DOHH2 (cell line): ENCODE results near the gene POLD3.

Experiments
- H3F3A ChIP-seq: fragments of 200-600 bp; sonication (generic), shearing (Covaris generic); 2 replicates; pipeline ENCODE4 v1.6.0; 2016; ENCODE audit warnings: antibody characterized with exemption, mild to moderate bottlenecking; ENCODE audit not compliant: control insufficient read depth, insufficient read depth
- H3K27ac ChIP-seq: fragments of 200-600 bp; sonication (generic); 2 replicates; pipeline ENCODE4 v1.5.1; 2014; ENCODE audit warnings: low read depth, mild to moderate bottlenecking, low read length, moderate library complexity
- H3K27me3 ChIP-seq: fragments of 200-600 bp; sonication (generic); 2 replicates; pipeline ENCODE4 v1.6.1; 2014; ENCODE audit warnings: mild to moderate bottlenecking, low read length, mixed read lengths; ENCODE audit not compliant: control insufficient read depth
- H3K36me3 ChIP-seq: fragments of 200-600 bp; sonication (generic); 2 replicates; pipeline ENCODE4 v1.6.1; 2014; ENCODE audit warnings: mild to moderate bottlenecking, low read length, moderate library complexity, mixed read lengths; ENCODE audit not compliant: control insufficient read depth
- H3K4me1 ChIP-seq: fragments of 200-600 bp; sonication (generic); 2 replicates; pipeline ENCODE4 v1.6.1; 2014; ENCODE audit warnings: mild to moderate bottlenecking, low read length, mixed read lengths; ENCODE audit not compliant: control insufficient read depth
- H3K4me2 ChIP-seq: fragments of 200-600 bp; sonication (generic); 2 replicates; pipeline ENCODE4 v1.6.0; 2014; ENCODE audit warnings: mild to moderate bottlenecking, low read length, moderate library complexity
- H3K4me3 ChIP-seq: fragments of 200-600 bp; sonication (generic); 2 replicates; pipeline ENCODE4 v1.5.1; 2014; ENCODE audit warnings: mild to moderate bottlenecking, low read length, mixed read lengths
- H3K79me2 ChIP-seq: fragments of 200-600 bp; sonication (generic); 2 replicates; pipeline ENCODE4 v1.6.1; 2014; ENCODE audit warnings: mild to moderate bottlenecking, low read length, mixed read lengths; ENCODE audit not compliant: control insufficient read depth
- H3K9me2 ChIP-seq: fragments of 200-600 bp; sonication (generic); replicated peaks from 2 replicates; pipeline ENCODE4 v1.6.1; 2014; ENCODE audit warnings: mild to moderate bottlenecking, low read length, mixed read lengths; ENCODE audit not compliant: control insufficient read depth
- H3K9me3 ChIP-seq: fragments of 200-600 bp; sonication (generic); 2 replicates; pipeline ENCODE4 v1.6.1; 2014; ENCODE audit warnings: antibody characterized with exemption, low read length, mixed read lengths; ENCODE audit not compliant: control insufficient read depth, insufficient read depth
- H4K20me1 ChIP-seq: fragments of 200-600 bp; sonication (generic); 2 replicates; pipeline ENCODE4 v1.6.0; 2014; ENCODE audit warnings: low read depth, mild to moderate bottlenecking, antibody characterized with exemption, low read length, moderate library complexity; ENCODE audit not compliant: control insufficient read depth, insufficient read depth
- EZH2phosphoT487 ChIP-seq: fragments of 200-600 bp; sonication (generic); IDR thresholded peaks from 2 replicates; pipeline ENCODE4 v1.6.1; 2017; ENCODE audit warnings: borderline replicate concordance, mild to moderate bottlenecking, antibody characterized with exemption, low read length, moderate library complexity, mixed read lengths
- TF ChIP-seq, protein P1 (sequence below): fragments of 200-600 bp; sonication (generic); IDR thresholded peaks from one replicate; pipeline ENCODE4 v1.5.1; 2014; ENCODE audit warnings: antibody characterized with exemption, mild to moderate bottlenecking, low read depth, low read length; ENCODE audit not compliant: poor library complexity, severe bottlenecking

Gene POLD3, protein sequence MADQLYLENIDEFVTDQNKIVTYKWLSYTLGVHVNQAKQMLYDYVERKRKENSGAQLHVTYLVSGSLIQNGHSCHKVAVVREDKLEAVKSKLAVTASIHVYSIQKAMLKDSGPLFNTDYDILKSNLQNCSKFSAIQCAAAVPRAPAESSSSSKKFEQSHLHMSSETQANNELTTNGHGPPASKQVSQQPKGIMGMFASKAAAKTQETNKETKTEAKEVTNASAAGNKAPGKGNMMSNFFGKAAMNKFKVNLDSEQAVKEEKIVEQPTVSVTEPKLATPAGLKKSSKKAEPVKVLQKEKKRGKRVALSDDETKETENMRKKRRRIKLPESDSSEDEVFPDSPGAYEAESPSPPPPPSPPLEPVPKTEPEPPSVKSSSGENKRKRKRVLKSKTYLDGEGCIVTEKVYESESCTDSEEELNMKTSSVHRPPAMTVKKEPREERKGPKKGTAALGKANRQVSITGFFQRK

DNA sequence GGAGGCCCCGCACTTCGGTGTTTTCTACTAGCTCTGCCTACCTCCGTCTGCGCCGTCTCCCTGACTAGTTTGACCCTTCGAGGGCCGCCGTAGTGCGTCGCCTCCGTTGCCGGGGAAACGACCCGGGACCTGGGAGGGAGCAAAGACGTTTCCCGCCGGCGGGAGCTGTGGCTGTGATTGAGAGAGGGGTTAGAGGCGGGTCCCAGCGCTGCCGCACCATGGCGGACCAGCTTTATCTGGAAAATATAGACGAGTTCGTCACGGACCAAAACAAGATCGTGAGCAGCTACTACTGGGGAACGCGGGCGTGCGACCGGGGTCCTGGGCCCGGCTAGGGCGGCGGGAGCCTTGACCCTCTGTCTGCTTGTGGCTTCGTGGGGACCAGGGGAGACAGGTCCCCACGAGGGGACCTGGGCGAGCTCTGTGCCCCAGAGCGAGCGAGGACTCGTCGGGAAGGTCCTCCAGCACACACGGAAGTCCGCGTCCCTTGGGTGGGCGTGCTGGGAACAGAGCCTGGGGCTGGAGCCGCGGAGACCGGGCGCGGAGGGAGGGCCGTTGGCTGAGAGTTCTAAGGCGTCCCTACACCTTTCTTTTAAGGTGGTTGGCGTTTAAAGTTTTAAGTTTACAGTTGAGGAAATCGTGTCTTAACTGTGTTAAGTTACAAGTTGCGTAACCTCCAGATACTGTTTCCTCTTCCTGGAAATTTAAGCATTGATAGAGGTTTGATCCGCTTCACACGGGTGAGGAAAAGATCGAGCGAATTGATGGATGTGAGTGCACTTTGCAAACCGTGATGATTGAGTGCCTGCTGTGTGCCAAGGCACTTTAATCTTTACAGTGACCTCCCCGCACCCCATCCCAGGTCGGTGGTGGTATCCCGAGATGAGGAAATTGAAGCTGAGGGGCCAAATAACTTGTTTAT, at the start of gene POLD3:
Gene POLD3 (plus strand): TSS at position 142 of the 922 bp plus-strand sequence. CDS start 77 bp downstream, at position 219.
- H3K36me3 ChIP-seq = peaks cover 48% of the 10 kb centered on the region
- H4K20me1 ChIP-seq = no peaks in the 10 kb centered on the region
- peaks cover 52% of the 10 kb centered on the region for H3K79me2 ChIP-seq
- peak within 1 kb of the TSS; percentile 71 for H3K27ac ChIP-seq
- TF ChIP-seq, protein P1, sequence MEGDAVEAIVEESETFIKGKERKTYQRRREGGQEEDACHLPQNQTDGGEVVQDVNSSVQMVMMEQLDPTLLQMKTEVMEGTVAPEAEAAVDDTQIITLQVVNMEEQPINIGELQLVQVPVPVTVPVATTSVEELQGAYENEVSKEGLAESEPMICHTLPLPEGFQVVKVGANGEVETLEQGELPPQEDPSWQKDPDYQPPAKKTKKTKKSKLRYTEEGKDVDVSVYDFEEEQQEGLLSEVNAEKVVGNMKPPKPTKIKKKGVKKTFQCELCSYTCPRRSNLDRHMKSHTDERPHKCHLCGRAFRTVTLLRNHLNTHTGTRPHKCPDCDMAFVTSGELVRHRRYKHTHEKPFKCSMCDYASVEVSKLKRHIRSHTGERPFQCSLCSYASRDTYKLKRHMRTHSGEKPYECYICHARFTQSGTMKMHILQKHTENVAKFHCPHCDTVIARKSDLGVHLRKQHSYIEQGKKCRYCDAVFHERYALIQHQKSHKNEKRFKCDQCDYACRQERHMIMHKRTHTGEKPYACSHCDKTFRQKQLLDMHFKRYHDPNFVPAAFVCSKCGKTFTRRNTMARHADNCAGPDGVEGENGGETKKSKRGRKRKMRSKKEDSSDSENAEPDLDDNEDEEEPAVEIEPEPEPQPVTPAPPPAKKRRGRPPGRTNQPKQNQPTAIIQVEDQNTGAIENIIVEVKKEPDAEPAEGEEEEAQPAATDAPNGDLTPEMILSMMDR = no peak
- TF ChIP-seq EZH2phosphoT487 = no peak
- H3K4me1 ChIP-seq = peaks cover 18% of the 10 kb centered on the region
- no peaks in the 10 kb centered on the region for H3K27me3 ChIP-seq
- no peaks in the 10 kb centered on the region for H3F3A ChIP-seq
- H3K4me3 ChIP-seq = peak within 1 kb of the TSS; percentile 91
- H3K4me2 ChIP-seq = peak within 1 kb of the TSS; percentile 85
- H3K9me2 ChIP-seq = no peaks in the 10 kb centered on the region
- H3K9me3 ChIP-seq = no peaks in the 10 kb centered on the region

- Histone ChIP-seq H3K79me2 (no peaks in the 10 kb centered on the region), H3K27ac (no peak overlapping the region), H3K4me3 (no peak overlapping the region), H3K36me3 (no peaks in the 10 kb centered on the region), H4K20me1 (no peaks in the 10 kb centered on the region), H3K4me2 (no peak overlapping the region), H3K9me2 (no peaks in the 10 kb centered on the region), H3K27me3 (no peaks in the 10 kb centered on the region; the same call in 1 of the 2 replicates), H3F3A (no peaks in the 10 kb centered on the region), H3K4me1 (no peaks in the 10 kb centered on the region), H3K9me3 (peaks cover 25% of the 10 kb centered on the region)
- no peak for TF ChIP-seq EZH2phosphoT487
- TF ChIP-seq, protein P1 = no peak
Measured at GRCh38 chr11:74543991-74544390, 48.4 kb upstream of the POLD3 start.

DNA sequence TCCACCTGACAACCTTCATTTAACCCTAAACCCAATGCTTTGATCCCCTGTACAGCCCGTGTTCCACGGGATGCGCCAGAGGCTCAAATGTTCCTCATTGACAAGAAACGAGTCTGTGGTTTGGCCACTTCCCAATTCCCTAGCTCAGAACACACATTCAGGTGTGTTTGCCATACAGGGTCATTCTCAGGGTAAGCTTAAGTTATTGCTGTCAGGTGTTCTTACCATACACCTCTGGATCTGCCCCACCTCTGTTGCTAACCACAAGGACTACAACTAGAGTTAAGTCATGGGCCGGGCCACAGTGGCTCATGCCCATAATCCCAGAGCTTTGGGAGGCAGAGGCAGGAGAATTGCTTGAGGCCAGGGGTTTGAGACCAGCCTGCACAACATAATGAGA, 45.6 kb upstream of the POLD3 start:
- H3K9me3 ChIP-seq = peaks cover 22% of the 10 kb centered on the region
- H3K36me3 ChIP-seq = no peaks in the 10 kb centered on the region
- H3F3A ChIP-seq = no peaks in the 10 kb centered on the region
- H3K27ac ChIP-seq = no peak overlapping the region
- no peaks in the 10 kb centered on the region for H3K4me1 ChIP-seq
- no peak for TF ChIP-seq EZH2phosphoT487
- TF ChIP-seq, protein P1 = no peak
- H3K4me2 ChIP-seq = no peak overlapping the region
- H3K4me3 ChIP-seq = no peak overlapping the region
- H3K27me3 ChIP-seq = no peaks in the 10 kb centered on the region; the same call in 1 of the 2 replicates
- H4K20me1 ChIP-seq = no peaks in the 10 kb centered on the region
- H3K9me2 ChIP-seq = no peaks in the 10 kb centered on the region
- no peaks in the 10 kb centered on the region for H3K79me2 ChIP-seq
